NCI-H526 (cell line): ENCODE data around the gene CNGB1.
"Not testable (repeated sequence)": the region's sequence is repeated elsewhere in the genome, so short reads cannot be mapped to it uniquely, and the experiment has no call there.

Source experiments
- DNase-seq, 2 experiments: peaks; one replicate each; lab custom pipeline; 2025; lab: John Stamatoyannopoulos, UW

Gene CNGB1

DNA sequence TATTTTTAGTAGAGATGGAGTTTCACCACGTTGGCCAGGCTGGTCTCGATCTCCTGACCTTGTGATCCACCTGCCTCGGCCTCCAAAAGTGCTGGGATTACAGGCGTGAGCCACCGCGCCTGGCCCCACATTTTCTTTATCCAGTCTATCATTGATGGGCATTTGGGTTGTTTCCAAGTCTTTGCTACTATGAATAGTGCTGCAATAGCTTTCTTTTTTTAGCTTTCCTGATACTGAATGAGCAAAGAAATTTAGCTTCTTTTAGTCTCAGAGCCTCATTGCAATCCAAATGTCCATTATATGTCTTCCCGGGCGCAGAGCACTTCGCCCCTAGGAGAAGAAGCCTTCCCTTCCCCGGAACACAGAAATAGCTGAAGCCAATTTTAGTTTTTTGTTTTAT is 112.9 kb downstream of the CNGB1 start:
- not testable (repeated sequence) for DNase-seq

DNA sequence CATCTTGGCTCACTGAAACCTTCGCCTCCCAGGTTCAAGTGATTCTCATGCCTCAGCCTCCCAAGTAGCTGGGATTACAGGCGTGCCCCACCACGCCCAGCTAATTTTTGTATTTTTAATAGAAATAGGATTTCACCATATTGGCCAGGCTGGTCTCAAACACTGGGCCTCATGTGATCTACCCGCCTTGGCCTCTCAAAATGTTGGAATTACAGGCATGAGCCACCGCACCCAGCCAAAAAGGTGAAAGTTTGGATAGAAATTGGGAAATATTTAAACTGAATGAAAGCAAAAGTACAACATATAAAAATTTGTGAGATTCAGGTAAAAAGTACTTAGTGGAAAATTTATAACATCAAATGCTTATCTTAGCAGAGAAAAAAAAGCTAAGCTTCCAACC is 115.7 kb downstream of the CNGB1 start:
- no peak for DNase-seq

DNA sequence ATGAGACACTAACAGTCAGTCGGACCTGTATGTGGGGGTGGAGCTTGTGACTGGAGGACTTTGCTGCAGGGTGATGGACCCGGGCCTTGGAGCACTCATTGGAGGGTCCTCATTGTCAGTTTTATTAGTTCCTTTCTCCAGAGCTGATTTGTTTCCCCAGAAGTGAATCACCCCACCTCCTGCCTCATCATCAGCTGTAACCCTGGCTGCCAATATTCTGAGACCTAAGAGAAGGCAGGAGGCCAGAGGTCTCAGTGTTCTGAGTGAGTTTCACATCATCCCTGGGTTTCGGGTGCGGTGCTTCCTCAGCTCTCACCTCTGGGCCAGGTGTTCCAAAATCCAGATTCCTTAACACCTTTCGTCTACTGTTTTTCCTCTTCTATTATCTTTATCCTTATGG is 118.7 kb downstream of the CNGB1 start:
- no peak for DNase-seq

DNA sequence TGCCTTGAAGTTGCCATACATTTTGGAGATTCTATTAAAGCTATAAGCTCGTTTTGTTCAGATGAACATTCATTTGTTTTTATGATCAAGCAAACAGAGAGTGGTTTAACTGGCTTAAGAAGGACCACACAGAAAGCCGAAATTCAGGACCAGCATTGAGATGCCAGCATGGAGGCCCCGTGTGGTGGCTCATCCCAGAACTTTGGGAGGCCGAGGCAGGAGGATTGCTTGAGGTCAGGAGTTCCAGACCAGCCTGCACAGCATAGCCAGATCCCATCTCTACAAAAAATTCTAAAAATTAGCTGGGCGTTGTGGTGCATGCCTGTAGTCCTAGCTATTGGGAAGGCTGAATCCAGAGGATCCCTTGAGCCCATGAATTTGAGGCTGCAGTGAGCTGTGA is 122.7 kb downstream of the CNGB1 start:
- DNase-seq: no peak

DNA sequence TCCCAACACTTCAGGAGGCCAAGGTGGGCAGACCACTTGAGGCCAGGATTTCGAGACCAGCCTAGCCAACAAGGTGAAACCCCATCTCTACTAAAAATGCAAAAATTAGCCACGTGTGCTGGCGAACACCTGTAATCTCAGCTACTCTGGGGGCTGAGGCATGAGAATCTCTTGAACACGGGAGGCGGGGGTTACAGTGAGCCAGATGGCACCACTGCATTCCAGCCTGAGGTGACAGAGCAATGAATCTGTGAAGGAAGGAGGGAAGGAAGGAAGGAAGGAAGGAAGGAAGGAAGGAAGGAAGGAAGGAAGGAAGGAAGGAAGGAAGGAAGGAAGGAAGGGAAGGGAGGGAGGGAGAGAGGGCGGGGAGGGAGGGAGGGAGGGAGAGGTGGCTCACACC is 124.0 kb downstream of the CNGB1 start:
- not testable (repeated sequence) for DNase-seq

DNA sequence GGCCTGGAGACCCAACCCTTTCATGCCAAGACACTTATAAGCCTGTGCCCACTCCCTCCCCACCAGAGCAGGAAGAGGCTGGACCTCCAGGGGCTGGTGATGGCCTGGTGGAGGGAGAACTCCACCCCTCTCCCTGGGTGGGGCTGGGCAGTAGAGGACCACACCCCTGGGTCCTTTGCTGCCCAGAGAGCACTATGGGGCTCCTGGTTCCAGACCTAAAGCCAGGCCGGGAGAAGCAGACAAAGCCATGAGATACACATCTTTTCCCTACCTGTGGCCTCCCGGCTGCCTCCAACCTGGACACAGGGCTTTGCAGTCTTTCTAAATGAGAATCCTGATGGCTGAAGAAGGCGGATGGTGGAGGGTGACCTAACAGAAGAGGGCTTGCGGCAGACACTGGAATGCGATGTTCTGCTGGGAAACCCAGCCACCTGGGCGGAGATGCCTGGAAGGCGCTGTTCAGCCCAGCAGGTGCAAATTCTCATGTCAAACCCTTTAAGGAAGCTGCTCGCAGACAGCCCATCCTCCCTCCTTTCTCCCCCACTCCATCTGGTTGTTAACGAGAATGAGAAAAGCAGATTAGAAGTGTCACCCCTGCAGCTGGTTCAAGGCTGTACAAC is 124.7 kb downstream of the CNGB1 start:
- DNase-seq: peak in 1 of 2 experiments; percentile 13

DNA sequence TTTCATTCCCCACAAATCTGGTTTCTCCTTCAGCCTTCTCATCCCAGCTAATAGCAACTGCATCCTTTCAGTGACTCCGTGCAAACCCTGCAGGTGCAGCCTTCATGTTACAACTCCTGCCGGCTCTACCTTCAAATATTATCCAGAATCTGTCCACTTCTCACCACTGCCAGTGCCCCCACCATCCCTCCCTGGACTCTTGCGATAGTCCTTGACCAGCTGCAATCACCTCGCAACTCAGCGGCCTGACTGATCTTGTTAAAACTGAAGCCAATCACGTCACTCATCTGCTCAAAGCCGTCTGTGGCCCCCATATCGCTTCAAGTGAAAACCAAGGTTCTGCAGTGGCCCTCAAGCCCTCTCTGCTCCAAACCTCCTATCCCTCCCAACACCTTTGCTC is 125.8 kb downstream of the CNGB1 start:
- DNase-seq: no peak

DNA sequence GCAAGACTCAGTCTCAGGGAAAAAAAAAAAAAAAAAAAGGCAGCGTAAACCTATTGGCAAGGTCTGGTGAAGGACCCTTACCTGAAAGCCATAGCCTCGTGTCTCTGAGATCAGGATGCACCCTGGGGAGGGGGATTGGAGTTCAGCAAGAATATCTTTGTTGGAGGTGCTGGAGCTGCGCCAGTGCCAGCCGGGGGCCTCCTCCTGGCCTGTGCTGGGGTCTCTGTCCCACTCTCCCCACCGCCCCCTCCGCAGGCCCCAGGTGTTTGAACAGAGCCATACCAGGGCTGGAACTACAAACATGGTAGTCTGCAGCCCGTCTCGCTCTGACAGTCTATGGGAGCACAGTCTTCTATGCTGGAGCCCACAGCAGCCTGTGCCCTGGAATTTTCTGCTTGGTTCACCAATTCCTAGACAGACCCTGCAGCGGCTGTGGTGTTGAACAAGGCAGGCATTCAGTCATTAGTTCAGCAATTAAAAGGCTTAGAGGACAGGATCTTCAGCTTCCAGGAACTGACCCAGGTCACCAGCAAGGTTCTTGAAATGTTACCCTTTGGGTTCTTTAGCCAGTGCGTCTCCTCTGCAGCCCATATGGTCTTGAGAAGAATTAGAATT is 126.4 kb downstream of the CNGB1 start:
- DNase-seq: no peak

DNA sequence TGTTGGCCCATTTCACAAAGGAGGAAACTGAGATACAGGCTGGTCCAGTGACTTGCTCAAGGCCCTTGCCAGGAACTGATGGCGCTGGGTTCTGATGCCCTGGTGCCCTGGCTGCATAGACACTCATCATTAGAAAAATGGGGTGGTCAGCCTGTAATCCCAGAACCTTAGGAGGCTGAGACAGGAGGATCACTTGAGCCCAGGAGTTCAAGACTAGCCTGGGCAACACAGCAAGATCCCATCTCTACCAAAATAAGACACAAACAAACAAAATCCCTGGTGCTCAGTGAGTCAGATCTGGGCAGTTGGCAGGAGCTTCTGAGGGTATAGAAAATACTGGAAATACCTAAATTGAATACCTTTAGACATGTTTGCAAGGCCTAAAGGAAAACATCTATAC is 127.5 kb downstream of the CNGB1 start:
- no peak for DNase-seq

DNA sequence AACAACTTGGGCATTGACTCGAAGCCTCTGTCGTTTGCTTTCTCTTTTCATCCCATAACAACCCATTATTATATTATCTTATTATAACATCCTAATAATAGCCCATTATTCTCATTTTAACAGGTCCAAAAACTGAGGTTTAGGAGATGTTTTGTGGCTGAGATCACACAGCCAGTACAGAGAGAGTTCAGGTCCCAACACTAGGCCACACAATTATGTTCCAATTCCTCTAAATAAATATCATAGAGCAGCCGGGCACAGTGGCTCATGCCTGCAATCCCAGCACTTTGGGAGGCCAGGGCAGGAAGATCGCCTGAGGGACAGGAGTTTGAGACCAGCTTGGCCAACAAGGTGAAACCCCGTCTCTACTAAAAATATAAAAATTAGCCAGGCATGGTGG is 128.3 kb downstream of the CNGB1 start:
- DNase-seq: no peak

DNA sequence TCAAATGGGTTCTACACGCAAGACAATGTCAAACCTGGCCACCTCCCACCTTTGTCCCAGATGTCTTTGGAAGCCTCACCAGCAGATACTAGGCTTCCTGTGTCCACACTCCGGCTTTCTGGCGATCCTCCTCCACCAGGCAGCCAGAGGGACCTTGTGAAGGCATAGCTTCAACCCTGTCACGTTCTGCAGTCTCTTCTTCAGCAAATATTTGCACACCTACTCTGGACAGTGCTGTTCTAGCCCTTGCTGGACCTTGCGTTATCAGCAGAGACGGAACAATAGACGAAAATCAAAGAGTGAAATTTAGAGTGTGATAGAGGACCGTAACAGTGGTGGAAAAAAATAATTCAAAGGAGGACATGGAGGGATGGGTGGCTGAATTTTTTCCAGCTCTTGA is 130.1 kb downstream of the CNGB1 start:
- DNase-seq: no peak

DNA sequence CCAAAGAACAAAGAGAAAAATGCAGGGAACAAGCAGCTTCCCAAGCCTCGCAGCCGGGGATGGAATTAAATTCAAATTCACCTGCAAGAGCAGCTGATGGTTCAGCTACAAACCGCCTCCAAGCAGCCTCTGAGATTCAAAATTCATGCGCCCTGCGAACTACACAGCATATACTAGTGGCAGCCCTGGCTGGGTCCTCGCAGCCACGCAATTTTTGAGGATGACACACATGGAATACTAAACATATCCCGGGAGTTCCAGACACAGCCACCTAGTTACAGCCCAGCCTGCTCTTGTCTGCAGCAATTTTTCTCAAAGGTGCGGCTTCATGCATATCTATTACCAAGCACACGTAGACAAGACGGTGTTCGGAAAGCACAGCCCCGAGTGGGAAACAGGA is 132.8 kb downstream of the CNGB1 start:
- DNase-seq: no peak

DNA sequence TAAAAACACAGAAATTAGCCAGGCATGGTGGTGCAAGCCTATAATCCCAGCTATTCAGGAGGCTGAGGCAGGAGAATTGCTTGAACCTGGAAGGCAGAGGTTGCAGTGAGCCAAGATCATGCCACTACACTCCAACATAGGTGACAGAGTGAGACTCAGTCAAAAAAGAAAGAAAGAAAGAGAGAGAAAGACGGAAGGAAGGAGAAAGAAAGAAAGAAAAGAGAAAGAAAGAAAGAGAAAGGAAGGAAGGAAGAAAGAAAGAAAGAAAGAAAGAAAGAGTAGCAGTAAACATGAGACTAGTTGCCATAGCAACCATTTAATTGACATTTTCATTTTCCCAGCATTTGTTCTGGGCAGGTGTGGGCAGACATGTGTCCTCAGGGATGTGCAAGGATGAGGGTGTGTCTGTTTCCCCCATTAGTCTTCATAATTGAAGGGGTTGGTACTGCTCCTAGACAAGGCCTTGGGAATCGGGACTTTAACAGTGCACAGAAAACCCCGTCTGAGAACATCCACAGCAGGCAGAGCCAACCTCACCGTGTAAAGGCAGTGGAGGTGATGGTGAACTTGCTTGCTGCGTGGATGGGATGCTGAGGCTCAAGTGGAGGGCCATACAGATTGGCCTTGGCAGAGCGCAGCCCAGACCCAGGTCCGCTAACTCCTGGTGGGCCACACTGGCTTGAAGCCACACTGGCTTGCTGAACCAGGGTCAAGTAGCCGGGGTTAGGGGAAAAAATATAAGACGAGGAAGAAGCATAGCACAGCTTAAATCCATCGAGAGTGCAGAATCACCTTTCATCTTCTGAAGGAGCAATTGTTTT is 133.4 kb downstream of the CNGB1 start:
- DNase-seq: no peak

DNA sequence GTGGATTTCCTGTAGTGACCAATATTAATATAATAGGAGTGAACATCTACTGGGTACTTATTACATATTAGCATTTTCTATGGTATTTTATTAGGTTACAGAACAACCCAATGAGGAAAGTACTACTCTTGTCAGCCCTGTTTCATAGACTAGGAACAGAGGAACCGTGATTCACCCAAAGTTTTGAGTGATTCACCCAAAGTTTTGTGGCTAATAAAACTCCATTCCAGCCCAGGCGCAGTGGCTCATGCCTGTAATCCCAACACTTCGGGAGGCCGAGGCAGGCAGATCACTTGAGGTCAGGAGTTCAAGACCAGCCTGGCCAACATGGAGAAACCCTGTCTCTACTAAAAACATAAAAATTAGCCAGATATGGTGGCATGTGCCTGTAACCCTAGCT is 135.5 kb downstream of the CNGB1 start:
- not testable (repeated sequence) for DNase-seq

DNA sequence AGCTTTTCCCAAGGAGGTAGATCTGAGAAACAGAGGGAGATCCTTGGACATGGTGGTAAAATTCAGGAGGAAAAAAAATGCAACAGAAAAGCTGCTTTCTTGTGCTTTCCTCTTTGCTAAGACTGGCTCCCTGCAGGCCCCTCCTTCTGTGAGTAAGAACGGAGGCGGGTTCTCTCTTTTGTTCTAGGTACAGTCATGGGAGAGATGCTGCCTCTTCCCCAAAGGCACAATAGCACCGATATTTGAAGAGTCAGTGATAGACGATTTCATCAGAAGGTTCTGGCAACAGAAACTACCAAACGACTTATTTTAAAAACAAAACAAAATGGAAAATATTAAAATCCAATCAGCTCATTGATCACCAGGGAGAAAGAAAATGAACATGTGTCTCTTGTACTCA is 136.0 kb downstream of the CNGB1 start:
- DNase-seq: no peak
